Stimulated activated CD4-positive, alpha-beta T cell treated with anti-CD3 and anti-CD28 coated beads, Interleukin-4, amount 100 ng/mL, for 4 hours (primary cell): ENCODE results near the gene RIPPLY1.

Source experiments
- DNase-seq, 2 experiments: peaks; one replicate each; pipeline ENCODE4 v3.0.0-alpha.2; 2020

The RIPPLY1 gene

GRCh38 chrX:106903291-106903824 lies at the start of gene RIPPLY1:
Gene RIPPLY1 (minus strand): TSS chrX:106903341. CDS start chrX:106903287, 54 bp downstream.
- no peak for DNase-seq

DNA sequence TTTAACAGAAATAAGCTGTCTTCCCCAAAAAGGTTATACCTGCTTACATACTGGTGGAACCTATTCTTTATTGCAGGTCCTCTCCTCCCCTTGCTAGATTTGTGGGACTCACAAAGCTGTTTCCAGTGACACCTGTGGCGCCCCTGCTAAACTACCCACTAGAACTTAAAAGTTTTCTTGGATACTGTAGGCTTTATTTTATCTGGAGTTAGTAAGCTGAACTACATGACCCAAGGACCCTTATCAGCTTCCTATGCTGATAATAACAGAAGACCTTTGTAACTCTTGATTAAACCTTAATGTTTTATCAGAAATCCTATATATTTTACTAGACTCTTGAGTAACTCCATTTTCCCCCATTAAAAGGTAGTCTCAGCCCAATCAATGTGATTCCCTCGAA lies 49.4 kb upstream of the RIPPLY1 start:
- DNase-seq: no peak

DNA sequence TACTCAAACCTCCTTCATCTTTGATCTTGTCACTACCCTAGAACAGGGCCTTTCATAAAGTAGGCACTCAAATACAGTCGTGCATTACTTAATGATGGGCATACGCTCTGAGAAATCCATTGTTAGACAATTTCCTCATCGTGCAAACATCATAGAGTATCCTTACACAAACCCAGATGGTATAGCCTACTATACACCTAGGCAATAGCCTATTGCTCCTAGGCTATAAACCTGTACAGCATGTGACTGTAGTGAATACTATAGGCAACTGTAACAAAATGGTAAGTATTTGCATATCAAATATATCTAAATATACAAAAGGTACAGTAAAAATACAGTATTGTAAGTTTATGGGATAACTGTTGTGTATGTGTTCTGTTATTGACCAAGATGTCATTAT lies 48.9 kb upstream of the RIPPLY1 start:
- DNase-seq: no peak

DNA sequence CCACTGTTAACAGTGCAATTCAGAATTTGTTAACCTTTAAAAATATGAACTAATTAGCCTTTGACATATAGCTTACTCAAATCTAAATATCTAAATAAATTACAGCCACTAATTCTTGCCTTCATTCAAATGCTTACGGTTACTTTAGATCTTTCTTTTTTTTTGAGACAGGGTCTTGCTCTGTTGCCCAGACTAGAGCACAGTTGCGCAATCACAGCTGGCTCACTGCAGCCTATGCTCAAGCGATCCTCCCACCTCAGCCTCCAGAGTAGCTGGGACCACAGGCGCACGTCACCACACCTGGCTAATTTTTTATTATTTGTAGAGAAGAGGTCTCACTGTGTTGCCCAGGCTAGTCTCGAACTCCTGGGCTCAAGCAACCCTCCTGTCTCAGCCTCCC lies 48.1 kb upstream of the RIPPLY1 start:
- no peak for DNase-seq

- DNase-seq: no peak
These were observed 47.2 kb upstream of the RIPPLY1 start for GRCh38 chrX:106950381-106950780.

DNA sequence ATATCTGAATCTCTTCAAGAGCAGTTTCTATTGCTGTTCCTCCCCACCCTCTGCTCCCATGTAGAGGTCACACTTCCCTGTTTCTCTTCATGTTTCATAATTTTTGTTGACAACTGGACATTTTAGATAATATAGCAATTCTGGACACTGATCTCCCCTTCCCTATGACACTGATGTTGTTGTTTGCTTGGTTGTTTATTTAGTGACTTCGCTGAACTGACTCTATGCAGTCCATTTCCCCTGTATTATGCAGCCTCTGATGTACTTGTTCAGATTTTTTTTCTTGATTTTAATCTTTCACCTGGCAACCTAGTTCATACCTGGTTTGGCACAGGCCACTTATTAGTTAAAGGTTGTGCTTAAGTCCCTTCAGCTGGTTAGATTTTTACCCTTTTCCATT lies 46.2 kb upstream of the RIPPLY1 start:
- DNase-seq: no peak

DNA sequence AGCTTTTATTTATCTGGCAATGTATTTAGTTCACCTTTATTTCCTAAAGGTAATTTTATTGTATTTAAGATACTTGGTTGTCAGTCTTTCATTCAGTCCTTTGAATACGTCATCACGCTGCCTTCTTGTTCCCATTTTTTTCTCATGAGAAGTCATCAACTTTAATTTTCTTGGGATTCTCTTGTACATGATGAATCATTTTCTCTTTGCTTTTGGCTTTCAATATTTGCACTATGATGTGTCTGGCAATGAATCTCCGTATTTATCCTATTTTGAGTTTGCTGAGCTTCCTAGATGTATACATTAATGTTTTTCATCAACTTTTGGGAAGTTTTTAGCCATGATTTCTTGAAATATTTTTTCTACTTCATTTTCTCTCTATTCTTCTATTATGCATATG lies 45.5 kb upstream of the RIPPLY1 start:
- no peak for DNase-seq

DNA sequence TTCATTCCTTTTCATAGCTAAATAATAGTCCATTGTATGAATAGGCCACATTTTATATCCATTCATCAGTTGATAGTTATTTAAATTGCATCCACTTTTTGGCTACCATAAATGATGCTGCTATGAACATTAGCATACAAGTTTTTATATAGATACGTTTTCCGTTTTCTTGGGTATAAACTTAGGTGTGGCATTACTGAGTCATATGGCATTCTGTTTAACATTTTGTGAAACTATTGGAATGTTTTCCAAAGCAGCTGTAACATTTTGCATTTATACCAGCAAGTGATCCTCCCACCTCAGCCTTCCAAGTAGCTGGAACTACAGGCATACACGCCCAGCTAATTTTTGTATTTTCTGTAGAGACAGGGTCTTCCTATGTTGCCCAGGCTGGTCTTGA lies 43.3 kb upstream of the RIPPLY1 start:
- no peak for DNase-seq

- DNase-seq: no peak
These were observed 36.9 kb upstream of the RIPPLY1 start for GRCh38 chrX:106940068-106940467.

GRCh38 chrX:106939566-106939965 lies 36.4 kb upstream of the RIPPLY1 start:
- DNase-seq: no peak

DNA sequence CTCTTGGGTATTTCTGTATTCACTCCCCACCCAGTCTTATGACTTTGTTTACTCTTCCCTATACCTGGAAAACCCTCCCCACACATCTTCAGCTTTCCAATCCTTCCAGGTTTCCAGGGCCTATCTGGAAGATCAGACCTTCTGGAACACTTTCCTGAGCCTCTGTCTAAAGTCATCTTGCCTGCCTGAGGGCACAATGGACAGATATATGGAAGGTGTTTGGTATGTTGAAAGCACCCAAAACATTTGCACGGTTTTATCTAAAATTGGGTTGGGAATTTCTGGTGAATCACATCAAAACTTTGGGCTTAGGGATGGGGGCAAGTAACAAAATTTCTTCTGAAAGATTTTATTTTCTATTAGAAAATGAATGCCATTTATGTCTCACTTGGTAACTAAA lies 33.1 kb upstream of the RIPPLY1 start:
- DNase-seq: no peak

GRCh38 chrX:106935175-106935574 lies 32.0 kb upstream of the RIPPLY1 start:
- DNase-seq: no peak

GRCh38 chrX:106933538-106933961 lies 30.4 kb upstream of the RIPPLY1 start:
- DNase-seq: no peak

DNA sequence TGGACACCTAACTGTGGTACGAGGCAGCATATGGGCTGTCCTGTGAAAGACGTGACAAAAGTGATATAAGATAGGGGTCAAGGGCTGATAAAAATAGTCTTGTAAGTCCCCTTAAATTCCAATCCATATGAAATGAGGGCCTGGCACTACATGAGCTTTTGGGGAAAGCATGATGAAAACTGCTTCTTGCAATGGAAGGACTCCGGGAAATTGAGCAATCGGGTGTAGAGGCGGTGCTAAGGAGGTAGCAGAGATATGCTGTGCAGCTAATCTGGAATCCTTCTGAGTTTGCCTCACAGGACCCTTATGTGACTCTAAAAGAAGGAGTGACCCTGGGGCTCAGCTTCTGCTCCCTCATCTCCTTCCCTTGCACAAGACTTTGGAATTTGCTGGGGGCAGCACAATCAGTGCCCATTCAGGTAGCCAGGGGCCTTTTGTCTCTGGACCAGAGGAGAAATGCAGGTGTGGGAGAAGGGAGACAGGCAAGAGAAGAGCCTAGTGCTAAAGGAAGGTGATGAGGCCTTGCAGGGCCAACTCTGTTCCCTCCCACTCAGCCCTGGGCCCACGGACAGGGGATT lies 29.9 kb upstream of the RIPPLY1 start:
- DNase-seq: no peak

- DNase-seq: no peak
These were observed 29.4 kb upstream of the RIPPLY1 start for GRCh38 chrX:106932492-106932923.

GRCh38 chrX:106931831-106932491 lies 28.8 kb upstream of the RIPPLY1 start:
- no peak for DNase-seq

DNA sequence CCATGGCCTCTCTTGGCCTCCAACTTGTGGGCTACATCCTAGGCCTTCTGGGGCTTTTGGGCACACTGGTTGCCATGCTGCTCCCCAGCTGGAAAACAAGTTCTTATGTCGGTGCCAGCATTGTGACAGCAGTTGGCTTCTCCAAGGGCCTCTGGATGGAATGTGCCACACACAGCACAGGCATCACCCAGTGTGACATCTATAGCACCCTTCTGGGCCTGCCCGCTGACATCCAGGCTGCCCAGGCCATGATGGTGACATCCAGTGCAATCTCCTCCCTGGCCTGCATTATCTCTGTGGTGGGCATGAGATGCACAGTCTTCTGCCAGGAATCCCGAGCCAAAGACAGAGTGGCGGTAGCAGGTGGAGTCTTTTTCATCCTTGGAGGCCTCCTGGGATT lies 25.1 kb upstream of the RIPPLY1 start:
- DNase-seq: no peak

DNA sequence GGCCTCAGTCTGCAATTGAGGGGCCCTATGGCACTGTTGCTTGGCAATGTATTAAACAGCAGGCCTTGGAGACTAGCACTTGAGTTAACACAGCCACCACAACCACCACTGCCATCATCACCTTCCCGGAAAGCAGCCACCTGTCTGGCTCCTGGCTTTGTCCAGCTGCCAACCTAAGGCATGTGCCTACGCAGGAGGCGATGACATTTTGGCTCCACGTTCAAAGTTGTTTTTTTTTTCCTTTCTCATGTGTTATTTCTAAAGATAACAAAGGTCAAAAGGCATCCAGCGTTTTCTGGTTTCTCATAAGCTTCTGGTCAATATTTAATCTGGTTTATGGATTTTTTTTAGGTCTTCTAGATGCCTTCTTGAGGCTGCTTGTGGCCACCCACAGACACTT lies 24.6 kb upstream of the RIPPLY1 start:
- DNase-seq: no peak

- DNase-seq: no peak
These were observed 23.9 kb upstream of the RIPPLY1 start for GRCh38 chrX:106927023-106927422.

GRCh38 chrX:106921637-106922036 lies 18.5 kb upstream of the RIPPLY1 start:
- DNase-seq: no peak

DNA sequence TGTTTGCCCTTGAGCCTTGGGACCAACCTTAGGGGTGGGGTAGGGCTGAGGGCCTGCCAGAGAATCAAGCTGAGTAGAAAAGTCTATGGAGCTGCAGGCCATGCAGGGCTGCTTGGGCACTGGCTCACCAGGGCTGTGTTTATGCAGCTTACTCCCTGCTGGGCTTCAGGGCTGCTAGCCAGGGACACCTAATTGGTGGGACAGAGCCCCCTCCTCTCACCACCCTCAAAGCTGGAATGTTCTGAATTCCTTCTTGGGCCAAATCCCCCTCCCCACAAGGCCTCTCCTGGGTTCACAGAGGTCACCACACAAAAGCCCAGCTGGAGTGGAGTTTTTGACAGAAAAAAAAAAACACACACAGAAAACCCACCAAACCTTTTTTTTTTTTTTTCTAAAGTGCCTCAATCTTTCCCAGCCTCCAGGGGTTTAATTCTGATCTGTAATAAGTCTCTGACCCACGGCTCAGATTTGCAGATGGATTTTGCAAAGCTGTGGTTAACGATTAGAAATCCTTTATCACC lies 16.9 kb upstream of the RIPPLY1 start, which contains the start of gene CLDN2:
CLDN2 (plus strand) TSS at position 471 of the 521 bp plus-strand sequence. CDS start 7,827 bp downstream, outside the sequence.
- DNase-seq: no peak

GRCh38 chrX:106917830-106918500 lies 14.8 kb upstream of the RIPPLY1 start:
- no peak for DNase-seq

GRCh38 chrX:106912864-106913263 lies 9.7 kb upstream of the RIPPLY1 start:
- DNase-seq: no peak

DNA sequence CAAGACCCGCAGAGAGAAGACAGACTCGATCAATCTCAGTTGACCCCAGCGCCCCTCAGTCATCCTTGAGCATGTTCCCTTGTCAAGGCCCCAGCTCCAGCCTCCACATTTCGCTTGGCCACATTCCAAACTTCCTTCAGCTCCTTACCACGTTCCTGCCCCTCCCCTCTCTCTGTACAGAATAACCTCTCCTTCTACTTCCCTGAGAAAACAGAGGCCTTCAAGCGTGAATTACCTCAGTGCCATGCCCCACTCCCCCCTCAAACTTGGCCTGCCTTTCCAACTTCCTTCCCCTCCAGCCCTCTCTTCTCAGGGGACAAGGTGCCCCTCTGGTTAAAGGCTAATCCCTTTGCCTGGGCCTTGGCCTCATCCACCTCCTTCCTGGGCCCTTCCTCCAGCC lies 3.2 kb upstream of the RIPPLY1 start:
- DNase-seq: no peak
